Measurements from ENCODE around the gene OR51B4. TPM values are rescaled to one million over a fixed set of nuclear protein-coding genes. Genes with fewer than 3 reads are reported as not detected.

Gene OR51B4
- total and polyA plus RNA-seq, 9 of the 15 experiments (the other 6 are each of a cell fraction or from before 2014, with no cell fraction given), result 17.1 to 64.6 (median 39.9) TPM

DNA sequence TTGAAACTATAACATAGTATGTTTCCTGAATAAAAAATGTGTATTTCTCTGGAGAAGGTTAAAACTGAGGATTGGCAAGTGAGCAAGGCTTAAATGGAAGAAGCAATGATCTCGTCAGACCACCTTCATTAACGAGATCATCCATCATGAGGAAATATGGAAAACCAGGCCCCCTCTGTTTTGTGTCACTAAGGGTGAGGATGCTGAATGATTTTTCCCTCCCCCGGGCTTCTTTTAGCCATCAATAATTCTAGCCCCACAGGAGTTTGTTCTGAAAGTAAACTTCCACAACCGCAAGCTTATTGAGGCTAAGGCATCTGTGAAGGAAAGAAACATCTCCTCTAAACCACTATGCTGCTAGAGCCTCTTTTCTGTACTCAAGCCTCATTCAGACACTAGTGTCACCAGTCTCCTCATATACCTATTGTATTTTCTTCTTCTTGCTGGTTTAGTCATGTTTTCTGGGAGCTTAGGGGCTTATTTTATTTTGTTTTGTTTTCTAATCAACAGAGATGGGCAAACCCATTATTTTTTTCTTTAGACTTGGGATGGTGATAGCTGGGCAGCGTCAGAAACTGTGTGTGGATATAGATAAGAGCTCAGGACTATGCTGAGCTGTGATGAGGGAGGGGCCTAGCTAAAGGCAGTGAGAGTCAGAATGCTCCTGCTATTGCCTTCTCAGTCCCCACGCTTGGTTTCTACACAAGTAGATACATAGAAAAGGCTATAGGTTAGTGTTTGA is 26.2 kb downstream of the OR51B4 start (continued):
- TF ChIP-seq, protein P1, sequence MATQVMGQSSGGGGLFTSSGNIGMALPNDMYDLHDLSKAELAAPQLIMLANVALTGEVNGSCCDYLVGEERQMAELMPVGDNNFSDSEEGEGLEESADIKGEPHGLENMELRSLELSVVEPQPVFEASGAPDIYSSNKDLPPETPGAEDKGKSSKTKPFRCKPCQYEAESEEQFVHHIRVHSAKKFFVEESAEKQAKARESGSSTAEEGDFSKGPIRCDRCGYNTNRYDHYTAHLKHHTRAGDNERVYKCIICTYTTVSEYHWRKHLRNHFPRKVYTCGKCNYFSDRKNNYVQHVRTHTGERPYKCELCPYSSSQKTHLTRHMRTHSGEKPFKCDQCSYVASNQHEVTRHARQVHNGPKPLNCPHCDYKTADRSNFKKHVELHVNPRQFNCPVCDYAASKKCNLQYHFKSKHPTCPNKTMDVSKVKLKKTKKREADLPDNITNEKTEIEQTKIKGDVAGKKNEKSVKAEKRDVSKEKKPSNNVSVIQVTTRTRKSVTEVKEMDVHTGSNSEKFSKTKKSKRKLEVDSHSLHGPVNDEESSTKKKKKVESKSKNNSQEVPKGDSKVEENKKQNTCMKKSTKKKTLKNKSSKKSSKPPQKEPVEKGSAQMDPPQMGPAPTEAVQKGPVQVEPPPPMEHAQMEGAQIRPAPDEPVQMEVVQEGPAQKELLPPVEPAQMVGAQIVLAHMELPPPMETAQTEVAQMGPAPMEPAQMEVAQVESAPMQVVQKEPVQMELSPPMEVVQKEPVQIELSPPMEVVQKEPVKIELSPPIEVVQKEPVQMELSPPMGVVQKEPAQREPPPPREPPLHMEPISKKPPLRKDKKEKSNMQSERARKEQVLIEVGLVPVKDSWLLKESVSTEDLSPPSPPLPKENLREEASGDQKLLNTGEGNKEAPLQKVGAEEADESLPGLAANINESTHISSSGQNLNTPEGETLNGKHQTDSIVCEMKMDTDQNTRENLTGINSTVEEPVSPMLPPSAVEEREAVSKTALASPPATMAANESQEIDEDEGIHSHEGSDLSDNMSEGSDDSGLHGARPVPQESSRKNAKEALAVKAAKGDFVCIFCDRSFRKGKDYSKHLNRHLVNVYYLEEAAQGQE (IDR thresholded peaks at IDR 0.05; ENCODE audit: borderline replicate concordance), result peak; percentile 34; the same call in 1 of the 2 replicates
- TF ChIP-seq, protein P1 (CRISPR knock-in tag; IDR thresholded peaks at IDR 0.05; ENCODE audit: low read depth), result no peak
- TF ChIP-seq ILK (tag; IDR thresholded peaks at IDR 0.05; ENCODE audit: borderline replicate concordance, low read depth) (no peak), MTA2 (IDR thresholded peaks at IDR 0.05; ENCODE audit: low read depth) (peak; percentile 83)
- TF ChIP-seq, protein P2, sequence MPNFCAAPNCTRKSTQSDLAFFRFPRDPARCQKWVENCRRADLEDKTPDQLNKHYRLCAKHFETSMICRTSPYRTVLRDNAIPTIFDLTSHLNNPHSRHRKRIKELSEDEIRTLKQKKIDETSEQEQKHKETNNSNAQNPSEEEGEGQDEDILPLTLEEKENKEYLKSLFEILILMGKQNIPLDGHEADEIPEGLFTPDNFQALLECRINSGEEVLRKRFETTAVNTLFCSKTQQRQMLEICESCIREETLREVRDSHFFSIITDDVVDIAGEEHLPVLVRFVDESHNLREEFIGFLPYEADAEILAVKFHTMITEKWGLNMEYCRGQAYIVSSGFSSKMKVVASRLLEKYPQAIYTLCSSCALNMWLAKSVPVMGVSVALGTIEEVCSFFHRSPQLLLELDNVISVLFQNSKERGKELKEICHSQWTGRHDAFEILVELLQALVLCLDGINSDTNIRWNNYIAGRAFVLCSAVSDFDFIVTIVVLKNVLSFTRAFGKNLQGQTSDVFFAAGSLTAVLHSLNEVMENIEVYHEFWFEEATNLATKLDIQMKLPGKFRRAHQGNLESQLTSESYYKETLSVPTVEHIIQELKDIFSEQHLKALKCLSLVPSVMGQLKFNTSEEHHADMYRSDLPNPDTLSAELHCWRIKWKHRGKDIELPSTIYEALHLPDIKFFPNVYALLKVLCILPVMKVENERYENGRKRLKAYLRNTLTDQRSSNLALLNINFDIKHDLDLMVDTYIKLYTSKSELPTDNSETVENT (CRISPR knock-in tag; IDR thresholded peaks at IDR 0.05), result no peak
